Articular chondrocyte of knee joint (primary cell): ENCODE data around the gene SIRT7. TPM values are rescaled to one million over a fixed set of nuclear protein-coding genes. Genes with fewer than 3 reads are reported as not detected.

ENCODE experiments used
- total RNA-seq: library from RNA; depleted of rRNA; stranded (reverse); fragments of >200 nt; gene quantifications from 2 replicates; pipeline ENCODE4 v1.2.3, GENCODE V29; 2012

Gene SIRT7
- 15.4 and 15.7 TPM in 2 replicates for total RNA-seq

GRCh38 chr17:81917565-81918332 is at the start of gene SIRT7:
Gene SIRT7 (minus strand): TSS chr17:81918176. CDS start chr17:81918131, 45 bp downstream.

GRCh38 chr17:81961087-81961511 is 43.1 kb upstream of the SIRT7 start, which contains the start of gene NOTUM:
Gene NOTUM (minus strand): TSS chr17:81961187. CDS start chr17:81960909, 278 bp downstream.

GRCh38 chr17:81947189-81947588 is 29.2 kb upstream of the SIRT7 start, which contains the start of gene MYADML2:
Gene MYADML2 (minus strand): TSS chr17:81947233. CDS start chr17:81941741, 5,492 bp downstream.

GRCh38 chr17:81927653-81928543 is 9.9 kb upstream of the SIRT7 start, which contains the start of gene MAFG:
Gene MAFG (minus strand): TSS chr17:81927735. CDS start chr17:81923185, 4,550 bp downstream.

GRCh38 chr17:81911277-81911961 is 6.6 kb downstream of the SIRT7 start, which contains the start of gene PCYT2:
Gene PCYT2 (minus strand): TSS chr17:81911399. CDS start chr17:81911355, 44 bp downstream.

GRCh38 chr17:81902023-81902652 is 15.8 kb downstream of the SIRT7 start, which contains the start of gene NPB:
Gene NPB (plus strand): TSS chr17:81902238. CDS start chr17:81902278, 40 bp downstream.

GRCh38 chr17:81870981-81871386 is 47.0 kb downstream of the SIRT7 start, which contains the start of gene ARHGDIA:
Gene ARHGDIA (minus strand): TSS chr17:81871337. CDS start chr17:81869930, 1,407 bp downstream.

Other genes starting within 250 kb of the SIRT7 start
- 27.1 and 29.9 TPM in 2 replicates for gene ARL16, start 234.4 kb downstream of the SIRT7 start, total RNA-seq
- gene HGS, start 234.2 kb downstream of the SIRT7 start, total RNA-seq: 69.5 and 83.4 TPM in 2 replicates
- 15.7 and 17.6 TPM in 2 replicates for gene MRPL12, start 214.8 kb downstream of the SIRT7 start, total RNA-seq
- gene SLC25A10, start 205.9 kb downstream of the SIRT7 start, total RNA-seq: 8.9 and 10.2 TPM in 2 replicates
- gene GCGR, start 114.0 kb downstream of the SIRT7 start, total RNA-seq: not detected in 2 replicates
- gene MCRIP1, start 84.9 kb downstream of the SIRT7 start, total RNA-seq: 74.4 and 76.3 TPM in 2 replicates
- gene PPP1R27, start 83.1 kb downstream of the SIRT7 start, total RNA-seq: not detected in 2 replicates
- gene P4HB, start 57.6 kb downstream of the SIRT7 start, total RNA-seq: 1,029 and 1,052 TPM in 2 replicates
- gene ARHGDIA, start 46.8 kb downstream of the SIRT7 start, total RNA-seq: 101 and 134 TPM in 2 replicates
- gene ALYREF, start 26.6 kb downstream of the SIRT7 start, total RNA-seq: 73.4 and 74.3 TPM in 2 replicates
- 121 and 124 TPM in 2 replicates for gene ANAPC11, start 26.5 kb downstream of the SIRT7 start, total RNA-seq
- 0.13 and 0.43 TPM in 2 replicates for gene NPB, start 15.9 kb downstream of the SIRT7 start, total RNA-seq
- 29.8 and 32.8 TPM in 2 replicates for gene PCYT2, start 6.8 kb downstream of the SIRT7 start, total RNA-seq
- 12.9 and 14.5 TPM in 2 replicates for gene MAFG, start 9.6 kb upstream of the SIRT7 start, total RNA-seq
- gene PYCR1, start 19.1 kb upstream of the SIRT7 start, total RNA-seq: 64.2 and 98.0 TPM in 2 replicates
- not detected in 2 replicates for gene MYADML2, start 29.1 kb upstream of the SIRT7 start, total RNA-seq
- not detected in 2 replicates for gene NOTUM, start 43.0 kb upstream of the SIRT7 start, total RNA-seq
- 18.8 and 22.2 TPM in 2 replicates for gene ASPSCR1, start 59.5 kb upstream of the SIRT7 start, total RNA-seq
- 17.1 and 25.3 TPM in 2 replicates for gene CENPX, start 104.7 kb upstream of the SIRT7 start, total RNA-seq
- gene LRRC45, start 105.1 kb upstream of the SIRT7 start, total RNA-seq: 7.5 and 7.7 TPM in 2 replicates
- gene RAC3, start 113.5 kb upstream of the SIRT7 start, total RNA-seq: 2.1 and 7.1 TPM in 2 replicates
- gene DCXR, start 119.5 kb upstream of the SIRT7 start, total RNA-seq: 31.0 and 31.9 TPM in 2 replicates
- 33.5 and 43.4 TPM in 2 replicates for gene RFNG, start 133.6 kb upstream of the SIRT7 start, total RNA-seq
- gene GPS1, start 133.7 kb upstream of the SIRT7 start, total RNA-seq: 70.8 and 78.7 TPM in 2 replicates
- gene DUS1L, start 147.6 kb upstream of the SIRT7 start, total RNA-seq: 22.8 and 35.9 TPM in 2 replicates
- 40.9 and 57.5 TPM in 2 replicates for gene FASN, start 180.1 kb upstream of the SIRT7 start, total RNA-seq